Measurements from ENCODE around the gene CFAP74.
"Not testable (repeated sequence)": the region's sequence is repeated elsewhere in the genome, so short reads cannot be mapped to it uniquely, and the experiment has no call there.

CFAP74 gene

DNA sequence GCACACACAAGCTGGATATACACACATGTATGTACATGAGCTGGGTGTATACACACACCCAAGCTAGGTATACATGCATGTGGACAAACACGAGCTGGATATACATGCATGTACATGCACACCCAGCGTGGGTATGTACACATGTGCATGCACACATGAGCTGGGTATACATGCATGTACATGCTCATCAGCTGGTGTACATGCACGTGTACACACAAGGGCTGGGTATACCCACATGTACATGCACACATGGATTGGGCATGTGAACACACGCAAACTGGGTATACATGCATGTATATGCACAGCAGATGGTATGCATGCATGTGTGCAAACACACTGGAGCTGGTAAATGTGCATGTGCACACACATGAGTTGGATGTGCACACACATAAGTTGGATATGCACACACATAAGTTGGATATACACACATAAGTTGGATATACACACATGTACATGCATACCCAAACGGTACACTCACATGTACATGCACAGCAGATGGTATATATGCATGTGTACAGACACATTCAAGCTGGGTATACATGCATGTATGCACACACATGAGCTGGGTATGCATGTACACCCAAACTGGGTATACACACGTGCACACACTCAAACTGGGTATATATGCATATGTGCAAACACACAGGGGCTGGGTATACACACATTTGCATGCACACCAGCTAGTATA lies 105.2 kb downstream of the CFAP74 start:
- no peak for DNase-seq (ENCODE audit: low spot score)

DNA sequence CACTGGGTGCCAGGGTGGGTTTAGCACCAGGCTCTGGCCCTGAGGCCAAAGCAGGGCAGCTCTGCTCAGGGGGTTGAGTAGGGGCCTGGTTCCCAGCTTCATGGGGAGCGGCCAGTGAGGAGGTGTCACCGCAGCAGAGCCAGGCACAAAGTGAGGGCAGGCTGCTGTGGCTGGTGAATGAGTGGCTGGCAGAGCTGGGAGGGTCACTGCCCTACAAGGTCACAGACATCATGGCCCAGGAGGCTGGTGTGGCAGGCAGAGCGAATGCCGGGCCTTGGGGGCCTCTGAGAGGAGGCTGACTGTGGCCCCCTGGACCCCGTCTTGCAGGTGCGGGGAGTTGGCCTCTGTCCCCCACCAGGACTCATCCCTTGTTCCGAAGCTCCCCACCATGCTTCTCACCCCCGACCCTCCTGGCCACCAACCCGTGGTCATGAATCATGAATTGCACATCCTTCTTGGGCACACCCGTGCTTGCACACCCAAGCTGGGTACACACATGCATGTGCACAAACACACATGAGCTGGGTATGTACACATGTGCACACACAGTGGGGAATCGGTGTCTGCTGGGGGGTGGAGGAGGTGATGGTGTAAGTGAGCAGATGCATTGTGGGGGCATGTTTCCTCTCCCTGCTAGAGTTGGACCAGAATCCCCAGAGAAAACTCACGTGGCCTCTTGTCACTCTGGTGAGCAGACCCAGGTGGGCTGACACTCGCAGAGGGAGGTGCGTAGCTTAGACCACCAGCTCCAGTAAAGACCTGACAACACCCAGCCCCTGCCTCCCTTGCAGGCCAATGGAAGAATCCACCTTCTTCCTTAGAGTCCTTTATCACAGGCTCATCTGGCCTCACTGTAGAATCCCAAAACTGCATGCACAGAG lies 107.9 kb downstream of the CFAP74 start:
- DNase-seq (ENCODE audit: low spot score): no peak

- DNase-seq (ENCODE audit: low spot score): no peak
These were observed 108.5 kb downstream of the CFAP74 start for GRCh38 chr1:1895060-1895418.

DNA sequence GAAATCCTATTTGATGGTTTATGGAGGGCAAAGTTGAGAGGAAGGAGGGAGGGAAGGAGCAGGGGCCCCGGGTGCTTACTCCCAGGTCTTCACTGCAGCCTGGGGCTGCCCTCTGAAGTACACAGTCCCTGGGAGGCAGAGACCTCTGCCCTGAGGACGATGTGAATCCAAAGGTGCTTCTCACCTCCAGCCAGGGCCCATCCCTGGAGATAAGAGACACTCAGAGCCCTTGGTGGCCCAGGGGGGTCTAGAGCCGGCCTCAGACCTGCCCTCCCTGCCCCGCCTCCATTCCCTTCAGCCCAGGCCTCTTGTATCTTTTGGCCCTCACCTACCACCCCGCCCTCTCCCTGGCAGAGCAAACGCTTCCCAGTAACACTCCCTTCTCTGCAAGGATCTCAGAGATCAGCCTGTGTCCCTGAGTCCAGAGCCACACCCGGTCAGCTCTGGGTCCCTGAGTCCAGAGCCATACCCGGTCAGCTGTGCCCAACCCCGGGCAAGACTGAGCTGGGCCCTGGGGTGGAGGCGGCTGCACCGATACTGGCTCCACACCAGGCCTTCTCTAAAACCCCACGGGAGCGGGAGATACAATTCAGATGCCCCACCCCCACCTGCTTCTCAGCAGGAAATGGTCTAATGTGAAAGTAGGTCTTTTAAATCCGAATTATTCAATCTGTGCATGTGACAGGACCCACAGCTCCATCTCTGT lies 109.1 kb downstream of the CFAP74 start:
- no peak for DNase-seq (ENCODE audit: low spot score)

DNA sequence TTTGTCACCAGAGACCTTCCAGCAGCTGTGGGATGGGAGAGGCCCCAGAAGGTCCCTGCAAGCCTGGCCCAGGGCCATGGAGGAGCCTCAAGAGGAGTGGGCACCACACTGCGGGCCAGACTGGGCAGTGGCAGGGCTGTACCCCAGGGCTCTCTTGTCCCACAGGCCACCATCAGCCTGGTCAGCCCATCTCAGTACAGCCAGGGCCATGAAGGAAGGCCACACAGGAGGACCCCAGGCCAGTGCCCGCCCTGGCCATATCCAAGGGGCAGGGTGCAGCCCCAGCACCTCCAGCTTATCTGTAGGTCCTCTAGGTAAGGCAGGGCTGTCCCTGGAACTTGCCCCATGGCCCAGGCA lies 109.6 kb downstream of the CFAP74 start:
- no peak for DNase-seq (ENCODE audit: low spot score)

DNA sequence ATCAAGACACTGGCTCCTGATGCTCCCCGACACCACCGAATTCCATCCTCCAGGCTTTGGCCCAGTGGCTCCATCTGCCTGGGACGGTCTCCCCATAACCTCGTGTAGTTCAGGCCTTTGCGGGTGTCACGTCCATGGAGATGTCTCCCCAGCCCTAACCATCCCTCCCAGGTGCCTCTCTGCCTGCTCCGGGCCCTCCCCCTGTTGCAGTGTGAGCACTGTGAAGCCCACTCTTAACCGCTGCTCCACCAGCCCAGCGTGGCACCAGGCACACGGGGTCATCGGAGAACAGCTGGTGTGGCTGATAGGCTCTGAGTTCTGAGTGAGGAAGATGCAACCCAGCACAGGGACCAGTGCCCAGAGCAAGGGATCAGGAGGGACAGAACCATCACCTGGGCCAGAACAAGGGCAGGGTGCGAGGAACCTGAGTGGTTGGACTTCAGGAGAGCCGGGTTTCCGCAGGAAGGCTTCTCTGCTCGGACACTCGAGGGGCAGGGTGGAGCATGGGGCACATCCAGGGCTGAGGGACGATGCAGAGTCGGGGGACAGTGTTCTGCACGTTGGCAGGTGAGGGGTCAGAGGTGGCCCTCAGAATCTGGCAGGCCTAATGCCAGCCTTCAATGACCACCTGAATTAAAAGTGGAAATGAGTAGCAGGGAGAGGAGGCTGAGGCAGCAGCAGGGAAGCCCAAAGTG lies 110.1 kb downstream of the CFAP74 start:
- DNase-seq (ENCODE audit: low spot score): no peak

GRCh38 chr1:1892763-1893120 lies 110.8 kb downstream of the CFAP74 start:
- DNase-seq (ENCODE audit: low spot score): no peak

DNA sequence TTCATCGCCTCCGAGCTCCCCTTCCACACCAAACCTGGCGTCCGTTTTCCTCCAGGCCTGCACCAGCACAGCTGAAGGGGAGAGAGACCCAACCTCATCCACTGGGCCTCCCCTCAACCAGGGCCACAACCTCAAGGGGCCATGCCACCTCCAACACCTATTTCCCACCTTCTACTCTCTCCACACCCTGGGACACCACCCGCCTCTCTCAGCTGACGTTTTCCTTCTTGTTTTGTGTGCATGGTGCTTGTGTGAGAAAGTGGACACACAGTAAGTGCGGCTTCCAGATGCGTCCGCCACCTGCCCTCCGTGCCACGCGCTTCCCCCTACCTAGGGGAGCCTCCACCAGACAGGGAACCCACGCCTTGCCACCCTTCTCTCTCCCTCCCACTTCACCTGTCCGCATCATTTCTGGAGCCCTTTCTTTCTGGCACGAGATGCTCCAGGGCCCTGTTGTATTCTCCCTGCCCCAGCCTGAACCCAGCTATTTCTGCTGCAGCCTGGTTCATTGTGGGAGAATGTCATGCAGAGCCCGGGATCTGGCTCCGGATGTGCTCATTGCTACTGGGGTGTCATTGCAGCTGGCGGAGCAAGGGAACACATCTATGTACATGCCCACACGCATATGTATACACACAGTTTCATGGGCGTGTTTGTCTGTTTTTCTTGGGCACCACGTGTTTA lies 111.4 kb downstream of the CFAP74 start:
- no peak for DNase-seq (ENCODE audit: low spot score)

GRCh38 chr1:1891349-1892078 lies 112.1 kb downstream of the CFAP74 start:
- DNase-seq (ENCODE audit: low spot score): peak; percentile 93

- DNase-seq (ENCODE audit: low spot score): peak; percentile 98
These were observed 112.9 kb downstream of the CFAP74 start, which contains the start of gene GNB1 for GRCh38 chr1:1890506-1891348. Gene GNB1 (minus strand): TSS chr1:1891087. CDS start chr1:1825453, 65,634 bp downstream.

GRCh38 chr1:1889847-1890505 lies 113.6 kb downstream of the CFAP74 start:
- peak; percentile 86 for DNase-seq (ENCODE audit: low spot score)

DNA sequence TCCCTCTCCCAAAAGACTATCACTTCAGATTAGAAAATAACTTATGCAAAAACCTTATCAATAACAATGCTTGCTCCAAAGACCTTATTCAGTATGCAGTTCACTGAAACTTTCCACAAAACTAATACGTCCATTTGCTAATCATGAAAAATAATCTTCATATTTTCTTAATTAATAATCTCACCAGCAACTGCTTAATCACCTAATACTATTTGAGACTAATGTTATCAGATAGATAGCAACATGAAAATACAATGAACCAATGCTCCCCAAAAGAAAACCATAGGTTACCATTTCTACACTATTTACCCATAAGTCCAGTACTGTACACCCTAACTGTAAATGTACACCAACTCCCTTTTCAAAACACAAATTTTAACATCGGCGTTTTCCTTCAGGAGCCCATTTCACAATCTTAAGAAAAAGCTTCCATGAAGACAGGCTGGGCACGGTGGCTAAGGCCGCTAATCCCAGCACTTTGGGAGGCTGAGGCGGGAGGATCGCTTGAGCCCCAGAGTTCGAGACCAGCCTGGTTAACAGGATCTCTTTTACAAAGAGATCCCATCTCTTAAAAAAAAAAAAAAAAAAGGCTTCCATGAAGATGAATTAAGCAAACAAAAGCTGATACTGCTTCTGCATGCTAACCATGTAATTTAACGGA lies 114.4 kb downstream of the CFAP74 start:
- no peak for DNase-seq (ENCODE audit: low spot score)

GRCh38 chr1:1883890-1884289 lies 119.7 kb downstream of the CFAP74 start:
- not testable (repeated sequence) for DNase-seq (ENCODE audit: low spot score)

GRCh38 chr1:1883092-1883873 lies 120.3 kb downstream of the CFAP74 start:
- no peak for DNase-seq (ENCODE audit: low spot score)

GRCh38 chr1:1881727-1882126 lies 121.9 kb downstream of the CFAP74 start:
- DNase-seq (ENCODE audit: low spot score): no peak

- DNase-seq (ENCODE audit: low spot score): no peak
These were observed 122.8 kb downstream of the CFAP74 start for GRCh38 chr1:1880617-1881312.

DNA sequence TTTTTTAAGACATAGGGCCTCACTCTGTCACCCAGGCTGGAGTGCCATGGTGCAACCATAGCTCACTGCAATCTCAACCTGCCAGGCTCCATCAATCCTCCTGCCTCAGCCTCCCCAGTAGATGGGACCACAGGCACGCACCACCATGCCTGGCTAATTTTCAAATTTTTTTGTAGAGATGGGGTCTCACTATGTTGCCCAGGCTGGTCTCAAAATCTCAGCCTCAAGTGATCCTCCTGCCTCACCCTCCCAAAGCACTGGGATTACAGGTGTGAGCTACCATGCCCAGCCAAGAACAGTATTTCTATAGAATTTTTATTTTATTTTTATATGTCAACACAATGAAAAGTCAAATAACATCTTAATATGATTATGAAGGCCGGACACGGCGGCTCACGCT lies 123.6 kb downstream of the CFAP74 start:
- DNase-seq (ENCODE audit: low spot score): no peak

All from GM03348 (cell line).